BLaER1 treated with 17β-estradiol and CSF1 and Interleukin-3, amounts not matched to agents 10 nM and 100 nM (cell line): ENCODE data around the gene GSG1L2.

Experiments used
- H3K27ac ChIP-seq, 11 experiments: shearing (Covaris generic); formaldehyde crosslinking; 2 replicates each; pipeline ENCODE4 v1.8.1; 2022
- H3K27me3 ChIP-seq, 11 experiments: shearing (Covaris generic); formaldehyde crosslinking; 2 replicates each; pipeline ENCODE4 v1.8.1; 2022
- H3K36me3 ChIP-seq, 11 experiments: shearing (Covaris generic); formaldehyde crosslinking; 2 replicates each; pipeline ENCODE4 v1.8.1; 2022
- H3K4me1 ChIP-seq, 10 experiments: shearing (Covaris generic); formaldehyde crosslinking; 2 replicates each; pipeline ENCODE4 v1.8.1; 2022
- H3K4me2 ChIP-seq, 11 experiments: shearing (Covaris generic); formaldehyde crosslinking; 2 replicates each; pipeline ENCODE4 v1.8.1; 2022
- H3K4me3 ChIP-seq, 10 experiments: shearing (Covaris generic); formaldehyde crosslinking; 2 replicates each; pipeline ENCODE4 v1.8.1; 2022
- H3K9ac ChIP-seq, 11 experiments: shearing (Covaris generic); formaldehyde crosslinking; 2 replicates each; pipeline ENCODE4 v1.8.1; 2022
- H3K9me3 ChIP-seq, 11 experiments: shearing (Covaris generic); formaldehyde crosslinking; replicated peaks in 1 of 11; 2 replicates each; pipeline ENCODE4 v1.8.1; 2022
- H4K20me1 ChIP-seq, 11 experiments: shearing (Covaris generic); formaldehyde crosslinking; 2 replicates each; pipeline ENCODE4 v1.8.1; 2022
- Cebpa-rat ChIP-seq, 11 experiments: shearing (Covaris generic); IDR thresholded peaks; 2 replicates each; pipeline ENCODE4 v1.8.1; 2022

The GSG1L2 gene

GRCh38 chr17:9765322-9765721 lies 56.6 kb downstream of the GSG1L2 start:
- Histone ChIP-seq H3K4me3 (no peak overlapping the region), H3K27me3 (no peaks in the 10 kb centered on the region), H3K4me2 (no peak overlapping the region), H3K4me1 (peaks cover 4 to 34% (median 23%) of the 10 kb centered on the region in 10 experiments; a peak in 18 of 20 replicates), H3K9ac (no peak overlapping the region), H3K9me3 (no peaks in the 10 kb centered on the region), H4K20me1 (no peaks in the 10 kb centered on the region), H3K36me3 (no peaks in the 10 kb centered on the region), H3K27ac (no peak overlapping the region)
- TF ChIP-seq Cebpa-rat (IDR thresholded peaks at IDR 0.05): no peak

DNA sequence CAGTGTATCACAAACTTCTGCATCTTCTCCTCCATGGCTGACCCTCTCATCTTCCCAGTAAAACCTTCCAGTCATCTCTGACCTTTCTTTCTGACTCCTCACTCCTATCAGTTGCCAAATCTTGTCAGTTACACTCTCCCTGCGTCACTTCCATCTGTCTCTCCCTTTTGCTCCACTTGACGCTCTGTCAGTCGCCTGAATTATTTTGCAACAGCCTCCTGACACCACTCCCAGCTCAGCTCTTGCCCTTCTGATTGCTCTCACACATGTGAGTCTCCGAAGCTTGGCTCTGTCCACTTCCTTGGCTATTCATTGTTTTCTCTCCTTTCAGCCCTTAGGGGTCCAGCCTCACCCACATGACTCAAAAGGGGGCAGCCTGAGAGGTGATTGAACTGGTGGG lies 58.2 kb downstream of the GSG1L2 start:
- H4K20me1 ChIP-seq: no peaks in the 10 kb centered on the region
- no peak overlapping the region for H3K9ac ChIP-seq
- peaks cover 4 to 35% (median 23%) of the 10 kb centered on the region in 10 experiments; a peak in 18 of 20 replicates for H3K4me1 ChIP-seq
- no peak for TF ChIP-seq Cebpa-rat (IDR thresholded peaks at IDR 0.05)
- no peaks in the 10 kb centered on the region for H3K27me3 ChIP-seq
- no peaks in the 10 kb centered on the region for H3K36me3 ChIP-seq
- no peak overlapping the region for H3K4me2 ChIP-seq
- H3K27ac ChIP-seq: no peak overlapping the region
- no peak overlapping the region for H3K4me3 ChIP-seq
- H3K9me3 ChIP-seq: no peaks in the 10 kb centered on the region

DNA sequence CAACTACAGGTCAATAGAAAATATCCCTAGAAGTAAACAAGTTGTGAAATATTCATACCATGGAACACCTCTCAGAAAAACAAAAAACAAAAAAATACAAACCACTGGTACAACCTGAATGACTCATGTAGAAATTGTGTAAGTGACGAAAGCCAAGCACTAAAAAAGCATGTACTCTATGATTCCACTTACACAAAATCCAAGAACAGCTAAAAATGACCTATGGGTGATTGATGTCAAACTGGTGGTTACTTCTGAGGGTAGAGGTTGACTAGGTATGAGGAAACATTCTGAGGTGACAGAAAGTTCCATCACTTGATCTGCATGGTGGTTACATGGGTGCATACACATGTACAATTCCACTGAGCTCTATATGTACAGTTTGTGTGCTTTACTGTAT lies 61.6 kb downstream of the GSG1L2 start:
- no peak for TF ChIP-seq Cebpa-rat (IDR thresholded peaks at IDR 0.05)
- Histone ChIP-seq H3K9me3 (no peaks in the 10 kb centered on the region), H3K9ac (no peak overlapping the region), H4K20me1 (no peaks in the 10 kb centered on the region), H3K4me1 (peaks cover 0 to 8% (median 6%) of the 10 kb centered on the region in 10 experiments; a peak in 13 of 20 replicates), H3K27ac (no peak overlapping the region), H3K36me3 (no peaks in the 10 kb centered on the region), H3K4me3 (no peak overlapping the region), H3K4me2 (no peak overlapping the region), H3K27me3 (no peaks in the 10 kb centered on the region)

DNA sequence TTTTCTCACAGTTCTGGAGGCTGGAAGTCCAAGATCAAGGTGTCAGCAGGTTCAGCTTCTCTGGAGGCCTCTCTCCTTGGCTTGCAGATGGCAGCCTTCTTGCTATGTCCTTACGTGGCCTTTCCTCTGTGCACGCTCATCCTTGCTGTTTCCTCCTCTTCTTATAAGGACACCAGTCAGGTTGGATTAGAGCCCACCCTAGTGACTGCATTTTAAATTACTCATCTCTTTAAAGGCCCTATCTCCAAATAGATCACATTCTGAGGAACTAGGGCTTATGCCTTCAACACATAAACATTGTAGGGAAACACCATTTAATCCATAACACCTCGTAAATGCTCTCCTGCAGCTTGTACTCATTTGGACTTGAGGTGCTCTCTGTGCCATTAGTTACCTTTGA lies 66.8 kb downstream of the GSG1L2 start:
- H4K20me1 ChIP-seq: no peaks in the 10 kb centered on the region
- H3K4me1 ChIP-seq: no peaks in the 10 kb centered on the region; a peak in 1 of 20 replicates
- no peak overlapping the region for H3K27ac ChIP-seq
- no peaks in the 10 kb centered on the region for H3K9me3 ChIP-seq
- H3K36me3 ChIP-seq: no peaks in the 10 kb centered on the region
- H3K4me3 ChIP-seq: no peak overlapping the region
- no peak overlapping the region for H3K9ac ChIP-seq
- no peak overlapping the region for H3K4me2 ChIP-seq
- no peaks in the 10 kb centered on the region for H3K27me3 ChIP-seq
- TF ChIP-seq Cebpa-rat (IDR thresholded peaks at IDR 0.05): no peak
